H1 (cell line): ENCODE data around the gene LCNL1. TPM values are rescaled to one million over a fixed set of nuclear protein-coding genes. Genes with fewer than 3 reads are reported as not detected.
A peak's percentile ranks its signal among the peaks of the same experiment; 100 is the strongest.

Source experiments
- CTCF ChIA-PET: fragments of 300-600 bp; sonication (Branson Sonifier 250); formaldehyde crosslinking; loops from one replicate; lab custom pipeline; 2021; ENCODE audit not compliant: partially characterized antibody; lab: Charles Lee
- POLR2A ChIA-PET: fragments of 300-600 bp; sonication (Branson Sonifier 250); formaldehyde crosslinking; loops from one replicate; lab custom pipeline; 2021; ENCODE audit warnings: inconsistent platforms; ENCODE audit not compliant: partially characterized antibody; lab: Charles Lee
- DNase-seq, 2 experiments: peaks; one replicate each; pipeline versions ENCODE4 v3.0.0 to v3.0.0-alpha.2; 2010 to 2022; ENCODE audit warnings: low spot score in 2 of 2, low read depth in 1 of 2, mixed read lengths in 1 of 2
- FAIRE-seq: peaks from 2 replicates; lab custom pipeline; 2011; peaks lifted over from hg19 to GRCh38; lab: Jason Lieb, UNC
- H2AFZ ChIP-seq: 2 replicates; pipeline ENCODE4 v1.8.1; 2012; ENCODE audit warnings: low read length, inconsistent platforms
- H2AK5ac ChIP-seq: 2 replicates; pipeline ENCODE4 v1.6.1; 2013; ENCODE audit warnings: low read depth, low read length
- H2BK120ac ChIP-seq: replicated peaks from 2 replicates; pipeline ENCODE3; 2013; ENCODE audit warnings: low read depth, low read length, inconsistent platforms
- H2BK12ac ChIP-seq: 2 replicates; pipeline ENCODE4 v1.6.1; 2013; ENCODE audit warnings: low read depth, low read length
- H2BK15ac ChIP-seq: 2 replicates; pipeline ENCODE4 v1.6.1; 2013; ENCODE audit warnings: low read length
- H2BK20ac ChIP-seq: 2 replicates; pipeline ENCODE4 v1.6.1; 2013; ENCODE audit warnings: low read length
- H2BK5ac ChIP-seq: 2 replicates; pipeline ENCODE4 v1.6.1; 2013; ENCODE audit warnings: low read depth, low read length
- H3K14ac ChIP-seq: 2 replicates; pipeline ENCODE4 v1.6.1; 2013; ENCODE audit warnings: inconsistent platforms; ENCODE audit not compliant: insufficient read length
- H3K18ac ChIP-seq: 2 replicates; pipeline ENCODE4 v1.6.1; 2013; ENCODE audit warnings: low read length; ENCODE audit errors: extremely low read depth
- H3K23ac ChIP-seq: 2 replicates; pipeline ENCODE4 v1.6.1; 2013; ENCODE audit warnings: inconsistent platforms; ENCODE audit not compliant: insufficient read length
- H3K23me2 ChIP-seq: 2 replicates; pipeline ENCODE4 v1.6.1; 2013; ENCODE audit warnings: low read depth, low read length
- H3K27ac ChIP-seq: 2 replicates; pipeline ENCODE4 v1.6.1; 2011; ENCODE audit warnings: low read depth, low read length, inconsistent platforms
- H3K27me3 ChIP-seq, 4 experiments: replicated peaks in 1 of 4; 1 replicate in 1 of 4; 2 replicates in 3 of 4; pipeline versions ENCODE4 v1.6.1 to v1.8.1; 2011 to 2013; ENCODE audit warnings: low read length in 3 of 4, mild to moderate bottlenecking in 3 of 4, inconsistent platforms in 2 of 4, mixed read lengths in 2 of 4, moderate library complexity in 1 of 4; ENCODE audit not compliant: control insufficient read depth in 3 of 4, insufficient read depth in 3 of 4; ENCODE audit errors: extremely low read depth in 1 of 4
- H3K36me3 ChIP-seq, 4 experiments: 2 replicates each; pipeline versions ENCODE4 v1.6.1 to v1.8.1; 2011 to 2013; ENCODE audit warnings: mild to moderate bottlenecking in 4 of 4, low read length in 3 of 4, moderate library complexity in 2 of 4, control low read depth in 1 of 4, inconsistent platforms in 1 of 4; ENCODE audit not compliant: insufficient read depth in 4 of 4, control insufficient read depth in 2 of 4
- H3K4ac ChIP-seq: replicated peaks from 2 replicates; pipeline ENCODE3; 2013; ENCODE audit warnings: low read length, low read depth, mixed read lengths, inconsistent platforms; ENCODE audit not compliant: insufficient read length
- H3K4me1 ChIP-seq, 4 experiments: replicated peaks in 1 of 4; 1 replicate in 1 of 4; 2 replicates in 3 of 4; pipeline versions ENCODE4 v1.6.1 to v1.8.1; 2011 to 2013; ENCODE audit warnings: low read length in 3 of 4, inconsistent platforms in 2 of 4, mixed read lengths in 1 of 4; ENCODE audit not compliant: insufficient read depth in 4 of 4, control insufficient read depth in 3 of 4
- H3K4me2 ChIP-seq, 2 experiments: 2 replicates each; pipeline versions ENCODE4 v1.6.1 to v1.8.1; 2011 to 2013; ENCODE audit warnings: low read depth in 2 of 2, low read length in 2 of 2, control low read depth in 1 of 2, inconsistent platforms in 1 of 2, mild to moderate bottlenecking in 1 of 2; ENCODE audit not compliant: insufficient read depth in 1 of 2
- H3K4me3 ChIP-seq, 4 experiments: fragments of 200-600, 300-600 bp in 1 of 4; sonication (generic), shearing (Covaris generic), sonication (Bioruptor Twin) in 1 of 4; 2 replicates each; pipeline versions ENCODE4 v1.5.1 to v1.8.1; 2011 to 2016; ENCODE audit warnings: low read length in 4 of 4, low read depth in 3 of 4, control low read depth in 2 of 4, inconsistent platforms in 2 of 4, mild to moderate bottlenecking in 2 of 4, mixed read lengths in 1 of 4, moderate library complexity in 1 of 4; ENCODE audit not compliant: insufficient read depth in 2 of 4; ENCODE audit errors: extremely low read depth in 1 of 4
- H3K56ac ChIP-seq: replicated peaks from 2 replicates; pipeline ENCODE3; 2013; ENCODE audit warnings: low read depth, mild to moderate bottlenecking, mixed read lengths, low read length, inconsistent platforms; ENCODE audit not compliant: insufficient read length
- H3K79me1 ChIP-seq: 2 replicates; pipeline ENCODE4 v1.6.1; 2013; ENCODE audit warnings: low read depth, low read length, control low read depth
- H3K79me2 ChIP-seq, 2 experiments: 2 replicates each; pipeline versions ENCODE4 v1.6.1 to v1.8.1; 2012 to 2013; ENCODE audit warnings: low read length in 2 of 2, mild to moderate bottlenecking in 2 of 2, inconsistent platforms in 1 of 2; ENCODE audit not compliant: insufficient read depth in 2 of 2, control insufficient read depth in 1 of 2
- H3K9ac ChIP-seq, 4 experiments: replicated peaks in 1 of 4; 1 replicate in 1 of 4; 2 replicates in 3 of 4; pipeline versions ENCODE4 v1.6.1 to v1.8.1; 2011 to 2013; ENCODE audit warnings: low read depth in 3 of 4, low read length in 3 of 4, control low read depth in 2 of 4, mild to moderate bottlenecking in 2 of 4, moderate library complexity in 2 of 4, inconsistent platforms in 1 of 4; ENCODE audit errors: extremely low read depth in 1 of 4
- H3K9me3 ChIP-seq, 2 experiments: 2 replicates each; pipeline versions ENCODE4 v1.6.1 to v1.8.1; 2012 to 2013; ENCODE audit warnings: mild to moderate bottlenecking in 2 of 2, moderate library complexity in 2 of 2, control low read depth in 1 of 2, inconsistent platforms in 1 of 2, low read depth in 1 of 2, low read length in 1 of 2, mixed read lengths in 1 of 2; ENCODE audit not compliant: insufficient read depth in 2 of 2
- H4K20me1 ChIP-seq, 2 experiments: replicated peaks in 1 of 2; 2 replicates each; pipeline versions ENCODE3 to v1.8.1; 2011 to 2013; ENCODE audit warnings: inconsistent platforms in 2 of 2, low read length in 2 of 2, mild to moderate bottlenecking in 1 of 2; ENCODE audit not compliant: insufficient read depth in 2 of 2, control insufficient read depth in 1 of 2
- H4K5ac ChIP-seq: 2 replicates; pipeline ENCODE4 v1.6.1; 2013; ENCODE audit warnings: low read length, low read depth, mixed read lengths, inconsistent platforms; ENCODE audit not compliant: insufficient read length
- H4K8ac ChIP-seq: 2 replicates; pipeline ENCODE4 v1.8.0; 2013; ENCODE audit warnings: mild to moderate bottlenecking, moderate library complexity, low read length, inconsistent platforms; ENCODE audit not compliant: insufficient read depth; ENCODE audit errors: extremely low read depth
- H4K91ac ChIP-seq: replicated peaks from 2 replicates; pipeline ENCODE3; 2013; ENCODE audit warnings: low read length, mixed read lengths, inconsistent platforms; ENCODE audit not compliant: insufficient read length
- EP300 ChIP-seq, 2 experiments: IDR thresholded peaks; 1 replicate in 1 of 2; 2 replicates in 1 of 2; pipeline ENCODE4 v1.6.1; 2011 to 2012; ENCODE audit warnings: low read depth in 2 of 2, low read length in 2 of 2, mild to moderate bottlenecking in 2 of 2, borderline replicate concordance in 1 of 2, inconsistent platforms in 1 of 2, moderate library complexity in 1 of 2
- POU5F1 ChIP-seq: IDR thresholded peaks from 2 replicates; pipeline ENCODE4 v1.6.1; 2011; ENCODE audit warnings: low read depth, mild to moderate bottlenecking, low read length, moderate library complexity
- SAP30 ChIP-seq: fragments of 300-600 bp; sonication (generic); IDR thresholded peaks from 2 replicates; pipeline ENCODE4 v1.7.1; 2012; ENCODE audit warnings: low read length, moderate library complexity, mild to moderate bottlenecking, inconsistent platforms; ENCODE audit not compliant: insufficient read depth, insufficient replicate concordance
- SP4 ChIP-seq: IDR thresholded peaks from 2 replicates; pipeline ENCODE4 v1.6.1; 2012; ENCODE audit warnings: low read length, inconsistent platforms
- TBP ChIP-seq: IDR thresholded peaks from 2 replicates; pipeline ENCODE4 v1.6.1; 2011; ENCODE audit warnings: low read depth, low read length, improper control_type of control experiment
- TCF12 ChIP-seq: IDR thresholded peaks from 2 replicates; pipeline ENCODE4 v1.6.1; 2011; ENCODE audit warnings: low read depth, mild to moderate bottlenecking, low read length
- WGBS, 2 experiments: shearing (Covaris generic) in 1 of 2; methylation state at CpG; one replicate each; pipeline versions ENCODE4 v1.1.6 to v1.1.7; 2013 to 2015; ENCODE audit warnings: low lambda C conversion rate in 2 of 2, mixed read lengths in 2 of 2, inconsistent platforms in 1 of 2, low coverage in 1 of 2, missing lambda C conversion rate in 1 of 2; ENCODE audit not compliant: insufficient replicate concordance in 2 of 2, insufficient coverage in 1 of 2, insufficient read length in 1 of 2; ENCODE audit errors: extremely low coverage in 1 of 2, missing lambda C conversion rate in 1 of 2; 5-methylcytosine and 5-hydroxymethylcytosine counted together
- polyA plus RNA-seq, 7 experiments: library from polyadenylated mRNA; depleted of rRNA in 3 of 7; stranded (reverse) in 5 of 7; unstranded in 2 of 7; fragments of >200 nt in 5 of 7; fragments of 200-250 nt in 2 of 7; gene quantifications; 1 replicate in 5 of 7; 2 replicates in 1 of 7; 4 replicates in 1 of 7; pipeline versions ENCODE4 v1.2.1 to v1.2.3, GENCODE V29; 2011 to 2013; ENCODE audit warnings: missing spikeins in 2 of 7, mixed read lengths in 2 of 7
- total RNA-seq: library from RNA; stranded (reverse); fragmentation: NEBNext Ultra II Directional; extraction: Animal tissue kit (Norgen Biotek cat#: 25700); gene quantifications from 2 replicates; pipeline ENCODE4 v1.2.1, GENCODE V29; 2021

LCNL1 gene
- total and polyA plus RNA-seq, 2 of the 8 experiments (the other 6 are each of a cell fraction or from before 2014, with no cell fraction given), result 0.11 TPM; not detected in 1

- Histone ChIP-seq H3K27ac (no peak overlapping the region), H4K91ac (no peak overlapping the region), H3K56ac (no peak overlapping the region), H4K20me1 (no peaks in the 10 kb centered on the region), H4K8ac (no peak overlapping the region), H2BK12ac (0 out of 2 replicates have a peak overlapping the region, but pooled peaks have one; percentile 75), H3K79me1 (no peaks in the 10 kb centered on the region; the same call in 1 of the 2 replicates), H2BK15ac (no peak overlapping the region), H3K9ac (no peak overlapping the region), H3K18ac (no peak overlapping the region), H2BK120ac (no peak overlapping the region), H3K23ac (no peak overlapping the region), H2AFZ (no peak overlapping the region), H3K4me3 (no peak overlapping the region), H3K36me3 (no peaks in the 10 kb centered on the region), H4K5ac (no peak overlapping the region), H2BK5ac (no peak overlapping the region), H3K14ac (no peak overlapping the region), H2BK20ac (no peak overlapping the region), H3K9me3 (no peaks in the 10 kb centered on the region), H2AK5ac (no peak overlapping the region), H3K4me2 (no peak overlapping the region), H3K4me1 (peaks cover 0 to 8% (median 5%) of the 10 kb centered on the region in 4 experiments; a peak in 5 of 7 replicates), H3K4ac (no peak overlapping the region), H3K23me2 (no peaks in the 10 kb centered on the region), H3K79me2 (no peaks in the 10 kb centered on the region), H3K27me3 (no peaks in the 10 kb centered on the region)
- DNase-seq (no peak), FAIRE-seq (no peak)
- TF ChIP-seq TCF12 (no peak), POU5F1 (no peak), SAP30 (no peak), EP300 (IDR thresholded peaks at IDR 0.05; ENCODE audit: borderline replicate concordance in 1 of 2, low read depth in 2 of 2, low read length in 2 of 2) (no peak), SP4 (no peak), TBP (no peak)
- ChIA-PET POLR2A (interaction anchor here (1.9 kb wide), 1 partner anchor 13 kb away, joined by 5 read pairs; no protein-coding TSS in a partner anchor), CTCF (interaction anchor here (0.6 to 5.6 kb wide), 4 partner anchors 11 to 128 kb away, joined by 3 to 32 read pairs (median 4); partner anchors contain the start of gene PTGDS)
- WGBS, 2 experiments, result 70% methylated on average over 3 of the region's 12 CpGs; no CpG with 5 or more reads in 1 of the 2 experiments
Observed at GRCh38 chr9:136963751-136964150, 19.0 kb upstream of the LCNL1 start.
